B cell (primary cell): Measurements from ENCODE around the gene CCDC85B. TPM values are rescaled to one million over a fixed set of nuclear protein-coding genes. Genes with fewer than 3 reads are reported as not detected.

Experiments
- ATAC-seq: fragments of 200-7000 bp; cut with Tn5 transposase; one replicate; pipeline ENCODE4 v1.10.0; 2021; ENCODE audit warnings: low read depth, mild to moderate bottlenecking, moderate number of reproducible peaks, moderate library complexity
- CTCF ChIA-PET: fragments of 350-600 bp; sonication (Branson Sonifier 250); formaldehyde crosslinking; loops from one replicate; lab custom pipeline; 2021; ENCODE audit warnings: antibody characterized with exemption, inconsistent platforms; lab: Charles Lee
- POLR2A ChIA-PET: fragments of 350-600 bp; sonication (Branson Sonifier 250); formaldehyde crosslinking; loops from one replicate; lab custom pipeline; 2021; ENCODE audit warnings: antibody characterized with exemption; lab: Charles Lee
- DNase-seq: peaks from one replicate; pipeline ENCODE4 v3.0.0; 2013
- H2AFZ ChIP-seq: 2 replicates; pipeline ENCODE4 v1.6.1; 2012; ENCODE audit warnings: mild to moderate bottlenecking, low read depth, low read length; ENCODE audit not compliant: insufficient read depth, poor library complexity, severe bottlenecking
- H3K27ac ChIP-seq, 2 donors: 1 replicate in 1 of 2; 2 replicates in 1 of 2; pipeline ENCODE4 v1.5.1; 2012 to 2013; ENCODE audit warnings: low read length in 2 of 2, mild to moderate bottlenecking in 2 of 2, moderate library complexity in 1 of 2
- H3K27me3 ChIP-seq, 4 experiments: fragments of 200-600 bp in 1 of 4; sonication (generic) in 1 of 4; replicated peaks in 1 of 4; 1 replicate in 2 of 4; 2 replicates in 2 of 4; pipeline versions ENCODE4 v1.6.1 to v1.7.0; 2013 to 2016; ENCODE audit warnings: low read length in 3 of 4, mild to moderate bottlenecking in 2 of 4, mixed read lengths in 1 of 4, moderate library complexity in 1 of 4; ENCODE audit not compliant: insufficient read depth in 4 of 4, control insufficient read depth in 3 of 4; ENCODE audit errors: control extremely low read depth in 1 of 4
- H3K36me3 ChIP-seq, 2 experiments: replicated peaks in 1 of 2; 1 replicate in 1 of 2; 2 replicates in 1 of 2; pipeline versions ENCODE4 v1.6.1 to v1.7.1; 2013; ENCODE audit warnings: low read length in 1 of 2; ENCODE audit not compliant: insufficient read depth in 2 of 2, control insufficient read depth in 1 of 2; ENCODE audit errors: control extremely low read depth in 1 of 2, extremely low read depth in 1 of 2
- H3K4me1 ChIP-seq, 2 donors: fragments of 200-600 bp in 1 of 2; sonication (generic) in 1 of 2; 1 replicate in 1 of 2; 2 replicates in 1 of 2; pipeline versions ENCODE4 v1.5.1 to v1.6.1; 2013 to 2017; ENCODE audit warnings: low read length in 2 of 2; ENCODE audit not compliant: control insufficient read depth in 2 of 2, insufficient read depth in 2 of 2
- H3K4me2 ChIP-seq: replicated peaks from 2 replicates; pipeline ENCODE3; 2012; ENCODE audit warnings: mild to moderate bottlenecking, low read depth, low read length; ENCODE audit not compliant: poor library complexity, severe bottlenecking
- H3K4me3 ChIP-seq, 5 experiments: fragments of 200-600 bp in 1 of 5; sonication (generic) in 1 of 5; 1 replicate in 3 of 5; 2 replicates in 2 of 5; pipeline versions ENCODE4 v1.5.1 to v1.7.0; 2011 to 2016; ENCODE audit warnings: low read length in 4 of 5, mild to moderate bottlenecking in 4 of 5, low read depth in 2 of 5, control low read depth in 1 of 5, moderate library complexity in 1 of 5; ENCODE audit not compliant: insufficient read depth in 1 of 5; ENCODE audit errors: control extremely low read depth in 1 of 5, extremely low read depth in 1 of 5
- H3K79me2 ChIP-seq: fragments of 200-600 bp; sonication (generic); one replicate; pipeline ENCODE4 v1.6.0; 2016; ENCODE audit warnings: low read length; ENCODE audit not compliant: control insufficient read depth, insufficient read depth
- H3K9ac ChIP-seq: fragments of 200-600 bp; sonication (generic); 2 replicates; pipeline ENCODE4 v1.6.1; 2017; ENCODE audit warnings: mild to moderate bottlenecking, low read length, moderate library complexity
- H3K9me3 ChIP-seq, 3 donors: one replicate each; pipeline versions ENCODE4 v1.6.1 to v1.7.1; 2013; ENCODE audit warnings: low read length in 2 of 3; ENCODE audit not compliant: control insufficient read depth in 2 of 3, insufficient read depth in 1 of 3; ENCODE audit errors: control extremely low read depth in 1 of 3
- H4K20me1 ChIP-seq: 2 replicates; pipeline ENCODE4 v1.6.0; 2012; ENCODE audit warnings: mild to moderate bottlenecking, low read length; ENCODE audit not compliant: insufficient read depth, control insufficient read depth, poor library complexity, severe bottlenecking
- H3K27ac Mint-ChIP-seq: one replicate; pipeline ENCODE4 v1.8.0; 2021; ENCODE audit warnings: mixed read lengths
- H3K27me3 Mint-ChIP-seq: one replicate; pipeline ENCODE4 v1.8.0; 2021; ENCODE audit warnings: mixed read lengths
- H3K4me1 Mint-ChIP-seq: one replicate; pipeline ENCODE4 v1.8.0; 2021; ENCODE audit warnings: mixed read lengths
- H3K4me3 Mint-ChIP-seq: one replicate; pipeline ENCODE4 v1.8.0; 2021; ENCODE audit warnings: mixed read lengths
- H3K9me3 Mint-ChIP-seq: one replicate; pipeline ENCODE4 v1.8.0; 2022; ENCODE audit warnings: mixed read lengths; ENCODE audit not compliant: insufficient read depth
- CTCF ChIP-seq: fragments of 200-600 bp; IDR thresholded peaks from one replicate; pipeline ENCODE4 v1.8.0; 2022; ENCODE audit warnings: antibody characterized with exemption, mild to moderate bottlenecking
- WGBS: methylation state at CpG from one replicate; pipeline ENCODE4 v1.1.5; 2013; ENCODE audit warnings: missing lambda C conversion rate; ENCODE audit not compliant: insufficient coverage; 5-methylcytosine and 5-hydroxymethylcytosine counted together
- intact Hi-C: fragments of 100-400 bp; cut with micrococcal nuclease; formaldehyde crosslinking; loops from one replicate; pipeline ENCODE4 v1.10.0; 2022
- polyA plus RNA-seq: library from polyadenylated mRNA; depleted of rRNA; stranded (reverse); fragments of >200 nt; gene quantifications from 2 replicates; pipeline ENCODE4 v1.2.3, GENCODE V29; 2012
- total RNA-seq, 2 donors: library from RNA; stranded (reverse); fragments of 120-200 nt in 1 of 2; gene quantifications; 1 replicate in 1 of 2; 2 replicates in 1 of 2; pipeline versions ENCODE4 v1.2.3 to v1.2.4, GENCODE V29; 2013 to 2022

The CCDC85B gene
- total and polyA plus RNA-seq, 2 donors (not counting 1 experiment from before 2014, with no cell fraction given) = 18.2 to 39.5 TPM

- no peak overlapping the region for H3K27ac Mint-ChIP-seq
- H2AFZ ChIP-seq = no peak overlapping the region
- no peak overlapping the region for H3K27ac ChIP-seq
- ChIA-PET POLR2A (no interaction called here), CTCF (interaction anchor here (1.1 to 8.6 kb wide), 2 partner anchors 9 to 24 kb away, joined by 3 to 244 read pairs; partner anchors contain the start of genes CCDC85B and FIBP)
- H3K27me3 Mint-ChIP-seq = no peaks in the 10 kb centered on the region
- WGBS = 96% methylated on average over 11 of the region's 12 CpGs
- peaks cover 30% of the 10 kb centered on the region for H3K79me2 ChIP-seq
- ATAC-seq = no peak
- H3K4me2 ChIP-seq = no peak overlapping the region
- H3K36me3 ChIP-seq = peaks cover 0 to 52% of the 10 kb centered on the region in 2 experiments
- no peak overlapping the region for H3K4me3 ChIP-seq
- H3K9ac ChIP-seq = no peak overlapping the region
- H3K9me3 ChIP-seq = no peaks in the 10 kb centered on the region
- DNase-seq = no peak
- H3K4me3 Mint-ChIP-seq = no peak overlapping the region
- TF ChIP-seq CTCF = no peak
- peaks cover 19% of the 10 kb centered on the region for H3K4me1 Mint-ChIP-seq
- H3K9me3 Mint-ChIP-seq = no peaks in the 10 kb centered on the region
- H3K27me3 ChIP-seq = no peaks in the 10 kb centered on the region
- intact Hi-C loops = no loop called here
- peaks cover 9 to 25% of the 10 kb centered on the region in 2 donors for H3K4me1 ChIP-seq
- peaks cover 34% of the 10 kb centered on the region for H4K20me1 ChIP-seq
Measured at GRCh38 chr11:65863889-65864705, 26.4 kb upstream of the CCDC85B start.

GRCh38 chr11:65864706-65865471 is 25.6 kb upstream of the CCDC85B start:
- H3K27me3 ChIP-seq = no peaks in the 10 kb centered on the region
- peaks cover 9 to 18% of the 10 kb centered on the region in 2 donors for H3K4me1 ChIP-seq
- H3K4me2 ChIP-seq = no peak overlapping the region
- peaks cover 0 to 52% of the 10 kb centered on the region in 2 experiments for H3K36me3 ChIP-seq
- peaks cover 34% of the 10 kb centered on the region for H4K20me1 ChIP-seq
- H3K4me3 ChIP-seq = no peak overlapping the region
- Mint-ChIP-seq H3K4me1 (peaks cover 18% of the 10 kb centered on the region), H3K27ac (no peak overlapping the region), H3K9me3 (no peaks in the 10 kb centered on the region), H3K4me3 (no peak overlapping the region), H3K27me3 (no peaks in the 10 kb centered on the region)
- peaks cover 30% of the 10 kb centered on the region for H3K79me2 ChIP-seq
- intact Hi-C loops = no loop called here
- no peak overlapping the region for H2AFZ ChIP-seq
- no peak for TF ChIP-seq CTCF
- no peaks in the 10 kb centered on the region for H3K9me3 ChIP-seq
- ChIA-PET POLR2A (no interaction called here), CTCF (no interaction called here)
- H3K9ac ChIP-seq = no peak overlapping the region
- WGBS = 93% methylated on average over 18 of the region's 18 CpGs
- ATAC-seq (no peak), DNase-seq (no peak)
- H3K27ac ChIP-seq = no peak overlapping the region
